GM21786 (cell line): ENCODE measurements around the gene ZNF367.

Experiments used
- ATAC-seq: cut with Tn5 transposase; IDR thresholded peaks from one replicate; pipeline ENCODE4 v1.9.1; 2021; ENCODE audit not compliant: unreplicated experiment

ZNF367 gene

DNA sequence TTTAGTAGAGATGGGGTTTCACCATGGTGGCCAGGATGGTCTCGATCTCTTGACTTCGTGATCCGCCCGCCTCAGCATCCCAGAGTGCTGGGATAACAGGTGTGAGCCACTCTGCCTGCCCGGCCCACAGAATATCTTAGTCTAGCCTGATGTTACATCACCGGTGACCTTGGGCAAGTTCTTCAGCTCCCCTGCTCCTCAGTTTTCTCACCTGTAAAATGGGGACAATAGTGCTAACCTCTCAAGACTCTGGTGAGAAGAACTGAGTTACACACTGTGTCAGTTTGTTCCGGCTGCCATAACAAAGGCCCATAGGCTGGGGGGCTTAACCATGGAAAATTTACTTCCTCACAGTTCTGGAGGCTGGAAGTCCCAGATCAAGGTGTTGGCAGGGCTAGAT lies 19.3 kb upstream of the ZNF367 start:
- no peak for ATAC-seq

DNA sequence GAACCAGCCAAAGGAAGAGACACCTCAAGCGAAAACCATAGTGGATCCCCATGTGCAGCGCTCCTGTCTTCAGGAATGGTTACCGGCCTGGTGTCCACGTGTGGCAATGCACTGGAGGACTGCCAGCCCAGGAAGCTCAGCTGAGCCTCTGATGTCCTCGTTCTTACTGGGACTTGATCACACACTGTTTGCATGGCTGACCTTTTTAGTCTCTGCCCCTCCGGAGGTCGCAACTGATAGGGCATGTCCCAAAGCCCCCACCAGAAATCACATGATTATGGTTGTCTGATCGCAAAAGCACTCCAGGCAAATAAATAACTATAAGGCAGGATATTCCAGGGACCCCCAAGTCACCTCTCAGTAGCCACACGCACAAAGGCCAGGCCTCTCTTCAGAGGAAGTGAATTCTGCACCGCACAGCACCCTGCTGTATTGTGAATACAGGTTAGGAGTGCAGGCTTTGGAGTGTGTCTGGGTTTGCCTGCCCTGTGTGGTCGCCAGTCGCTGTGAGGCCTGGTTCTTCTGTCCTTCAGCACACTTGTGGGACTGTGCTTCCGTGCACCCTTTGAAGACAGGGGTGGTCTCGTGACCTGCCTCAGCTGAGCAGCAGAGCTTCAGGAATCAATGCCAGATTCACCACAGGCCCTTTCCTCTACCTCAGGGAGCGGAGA lies 18.4 kb upstream of the ZNF367 start:
- ATAC-seq, result no peak

GRCh38 chr9:96436063-96436455 lies 17.9 kb upstream of the ZNF367 start:
- no peak for ATAC-seq

- no peak for ATAC-seq
Measured at GRCh38 chr9:96435345-96435744, 17.2 kb upstream of the ZNF367 start.

- ATAC-seq, result no peak
Measured at GRCh38 chr9:96430377-96430776, 12.2 kb upstream of the ZNF367 start.

- ATAC-seq, result no peak
Measured at GRCh38 chr9:96429732-96430131, 11.6 kb upstream of the ZNF367 start.

- ATAC-seq, result no peak
Measured at GRCh38 chr9:96425500-96426169, 7.5 kb upstream of the ZNF367 start.

GRCh38 chr9:96423985-96424336 lies 5.8 kb upstream of the ZNF367 start:
- no peak for ATAC-seq

GRCh38 chr9:96423322-96423984 lies 5.3 kb upstream of the ZNF367 start:
- no peak for ATAC-seq

DNA sequence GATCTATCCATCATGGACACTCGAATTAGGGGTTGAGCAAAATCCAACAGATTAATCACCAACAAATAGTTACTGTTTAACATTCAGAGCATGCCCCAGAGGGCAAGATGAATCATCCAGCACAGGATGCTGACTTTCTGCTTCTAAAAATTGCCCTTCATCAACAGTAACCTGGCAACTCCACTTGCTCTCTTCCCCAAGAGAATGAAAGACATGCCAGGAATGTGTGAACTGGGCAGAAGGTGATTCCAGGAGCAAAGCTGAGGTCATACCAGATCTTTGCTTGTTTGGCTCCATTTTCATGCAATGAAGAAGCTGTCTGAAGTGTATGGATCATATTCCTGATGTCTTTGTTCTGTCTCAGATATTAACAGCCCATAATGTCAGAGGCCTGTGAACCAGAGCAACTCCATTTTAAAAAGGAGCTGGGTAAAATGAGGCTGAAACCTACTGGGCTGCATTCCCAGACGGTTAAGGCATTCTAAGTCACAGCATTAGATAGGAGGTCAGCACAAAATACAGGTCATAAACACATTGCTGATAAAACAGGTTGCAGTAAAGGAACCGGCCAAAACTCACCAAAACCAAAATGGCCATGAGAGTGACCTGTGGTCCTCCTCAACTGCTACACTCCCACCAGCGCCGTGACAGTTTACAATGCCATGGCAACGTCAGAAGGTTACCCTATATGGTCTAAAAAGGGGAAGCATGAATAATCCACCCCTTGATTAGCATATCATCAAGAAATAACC lies 2.5 kb upstream of the ZNF367 start:
- ATAC-seq, result peak; percentile 19

- ATAC-seq, result no peak
Measured at GRCh38 chr9:96419691-96419969, 1.5 kb upstream of the ZNF367 start.

DNA sequence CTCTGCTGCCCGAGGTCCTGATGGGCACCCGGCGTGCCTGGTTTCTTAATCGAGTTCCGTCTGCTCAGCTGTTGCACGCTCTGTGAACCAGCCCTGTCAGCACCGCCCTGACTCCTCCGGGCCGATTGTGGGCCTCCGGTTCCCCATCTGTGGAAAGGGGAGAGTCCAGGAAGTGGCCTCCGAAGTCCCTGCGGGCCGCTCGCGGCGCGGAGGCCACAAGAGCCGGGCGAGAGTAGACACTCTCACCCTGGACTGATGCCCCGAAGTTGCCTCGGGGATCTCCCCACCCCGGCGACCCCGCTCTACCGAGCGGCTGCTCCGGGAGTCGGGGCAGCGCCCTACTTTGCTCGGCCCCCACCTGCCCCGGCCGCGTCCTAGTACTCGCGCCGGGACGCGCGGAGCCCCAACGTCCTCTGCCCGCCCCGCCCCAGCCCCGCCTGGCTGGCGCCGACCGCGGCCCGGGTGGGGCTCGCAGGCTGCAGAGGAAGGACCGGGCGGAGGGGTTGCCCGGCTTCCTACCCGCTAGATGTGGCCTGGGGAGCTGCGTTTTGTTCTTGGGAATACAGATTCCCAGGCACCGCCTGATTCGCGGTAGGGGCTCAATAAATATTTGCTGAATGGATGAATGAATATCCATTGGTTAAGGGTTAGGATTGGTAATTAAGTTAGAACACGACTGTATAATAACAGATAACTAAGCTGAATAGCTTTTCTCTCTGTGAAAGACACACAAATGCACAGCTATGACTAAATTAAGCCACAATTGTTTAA lies 935 bp upstream of the ZNF367 start:
- peak; percentile 25 for ATAC-seq

DNA sequence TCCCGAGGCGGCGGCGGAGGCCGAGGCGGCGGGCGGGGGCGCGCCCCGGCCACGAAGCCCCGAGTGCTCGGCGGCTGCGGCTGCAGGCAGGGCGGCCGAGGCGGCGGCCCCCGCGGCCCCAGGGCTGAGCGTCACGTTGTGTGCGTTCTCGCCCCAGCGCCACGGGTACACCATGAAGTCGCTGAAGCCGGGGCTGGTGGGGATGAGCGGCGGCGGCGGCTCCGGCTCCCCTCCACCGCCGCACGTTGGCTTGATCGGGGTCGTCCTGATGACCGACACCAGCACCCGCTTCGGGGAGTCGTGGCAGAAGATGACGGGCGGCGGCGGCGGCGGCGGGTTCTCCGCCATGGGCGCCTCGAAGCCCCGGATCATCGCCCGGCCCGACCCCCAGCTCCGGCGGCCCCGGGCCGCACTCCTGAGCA lies 498 bp downstream of the ZNF367 start:
- no peak for ATAC-seq

DNA sequence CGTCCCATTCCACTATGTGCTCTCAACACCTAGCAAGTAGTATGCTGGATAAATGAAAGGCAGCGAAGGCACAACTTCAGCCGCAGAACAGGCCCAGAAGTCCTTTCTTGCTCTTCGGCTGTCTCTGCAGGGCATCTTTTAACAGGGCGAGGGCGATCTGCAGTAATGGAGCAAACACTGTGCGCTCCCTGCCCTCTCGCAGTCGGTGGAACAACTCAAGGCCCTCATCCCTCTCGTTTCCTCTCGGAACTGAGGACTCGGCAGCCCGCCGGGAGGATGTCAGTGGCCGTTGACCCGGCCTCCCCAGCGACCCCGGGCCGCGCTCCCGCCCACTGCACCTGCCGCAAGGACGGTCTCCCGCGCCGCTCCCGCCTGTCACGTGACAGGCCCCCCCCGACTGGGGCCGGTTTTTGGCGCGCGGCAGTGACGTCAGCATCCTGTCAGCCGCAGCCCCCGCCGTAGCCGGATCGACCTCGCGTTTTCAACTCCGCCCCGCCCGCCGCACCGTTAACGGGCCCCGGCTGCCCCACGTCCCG lies 1.1 kb downstream of the ZNF367 start:
- ATAC-seq, result no peak

GRCh38 chr9:96413302-96414221 lies 4.6 kb downstream of the ZNF367 start:
- ATAC-seq, result peak; percentile 33

DNA sequence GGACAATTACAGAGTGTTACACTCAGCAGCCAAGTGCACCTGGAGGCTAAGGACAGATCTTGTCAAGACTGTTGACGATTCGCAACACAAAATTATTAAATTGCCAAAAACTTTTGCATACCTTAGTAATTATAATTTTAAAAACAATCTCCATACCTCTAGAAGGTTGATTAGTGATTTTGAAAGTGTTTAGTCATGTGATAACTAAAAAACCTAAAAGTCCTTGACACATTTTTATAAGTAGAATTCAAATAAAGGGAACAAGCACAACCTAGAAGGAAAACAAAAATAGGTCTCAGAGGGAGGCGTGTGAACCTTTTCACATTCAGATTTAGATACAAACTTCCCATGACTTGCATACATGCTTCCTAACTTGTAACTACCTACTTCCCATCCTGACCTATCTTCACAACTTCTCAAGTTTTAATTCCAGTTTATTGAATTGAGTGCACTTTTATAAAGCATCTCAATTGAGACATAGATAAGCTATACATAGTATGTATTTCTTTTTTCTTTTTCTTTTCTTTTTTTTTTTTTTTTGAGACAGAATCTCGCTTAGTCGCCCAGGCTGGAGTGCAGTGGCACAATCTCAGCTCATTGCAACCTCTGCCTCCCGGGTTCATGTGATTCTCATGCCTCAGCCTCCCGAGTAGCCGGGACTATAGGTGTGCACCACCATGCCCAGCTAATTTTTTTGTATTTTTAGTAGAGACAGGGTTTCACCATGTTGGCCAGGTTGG lies 5.8 kb downstream of the ZNF367 start:
- ATAC-seq, result no peak

DNA sequence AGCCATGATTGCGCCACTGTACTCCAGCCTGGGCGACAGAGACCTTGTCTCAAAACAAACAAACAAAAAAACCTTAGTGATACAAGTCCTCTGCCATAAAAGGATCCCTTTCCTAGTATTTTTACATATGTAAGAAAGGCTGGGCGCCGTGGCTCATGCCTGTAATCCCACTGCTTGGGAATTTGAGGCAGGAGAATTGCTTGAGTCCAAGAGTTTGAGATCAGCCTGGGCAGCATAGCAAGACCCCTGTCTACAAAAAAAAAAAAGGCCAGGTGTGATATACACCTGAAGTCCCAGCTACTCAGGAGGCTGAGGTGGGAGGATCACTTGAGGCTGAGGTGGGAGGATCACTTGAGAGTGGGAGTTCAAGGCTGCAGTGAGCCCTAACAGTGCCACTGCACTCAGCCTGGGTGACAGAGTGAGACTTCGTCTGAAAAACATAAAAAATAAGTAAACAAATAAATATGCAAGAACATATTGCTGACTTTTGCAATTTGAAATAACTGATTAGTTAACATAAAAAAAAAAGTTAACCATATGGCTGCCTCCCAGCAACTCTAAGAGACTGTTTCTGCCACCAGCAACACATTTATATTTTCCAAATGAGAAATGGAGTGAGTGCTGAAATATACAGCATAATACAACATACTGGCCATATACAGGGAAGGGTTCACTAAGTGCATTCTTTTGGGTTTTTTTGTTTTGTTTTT lies 6.9 kb downstream of the ZNF367 start:
- no peak for ATAC-seq

DNA sequence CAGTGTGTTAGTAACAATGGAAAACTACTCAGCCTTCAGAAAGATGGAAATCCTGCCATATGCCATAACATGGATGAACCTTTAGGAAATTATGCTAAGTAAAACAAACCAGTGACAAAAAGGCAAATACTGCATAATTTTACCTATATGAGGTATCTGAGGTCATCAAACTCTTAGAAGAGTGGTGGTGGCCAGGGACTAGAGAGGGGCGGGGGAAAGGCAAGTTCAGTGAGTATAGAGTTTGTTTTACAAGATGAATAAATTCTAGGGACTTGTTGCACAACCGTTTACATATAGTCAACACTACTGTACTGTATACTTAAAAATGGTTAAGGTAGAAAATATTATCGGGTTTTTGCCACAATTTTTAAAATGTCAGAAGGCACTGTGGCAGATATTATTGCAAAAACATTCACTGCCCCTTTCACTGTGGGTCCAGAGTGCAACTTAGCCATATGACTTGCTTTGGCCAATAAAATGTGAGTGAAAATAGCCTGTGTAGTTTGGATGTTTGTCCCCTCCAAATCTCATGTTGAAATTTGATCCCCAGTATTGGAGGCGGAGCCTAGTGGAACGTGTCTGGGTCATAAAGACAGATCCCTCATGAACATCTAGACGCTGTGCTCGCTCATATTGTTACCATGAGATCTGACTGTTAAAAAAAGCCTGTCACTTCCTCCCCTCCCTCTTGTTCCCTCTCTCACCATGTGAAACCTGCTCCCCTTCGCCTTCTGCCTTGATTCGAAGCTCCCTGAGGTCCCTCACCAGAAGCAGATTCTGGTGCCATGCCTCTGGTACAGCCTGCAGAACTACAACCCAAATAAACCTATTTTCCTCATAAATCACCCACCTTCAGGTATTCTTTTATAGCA lies 9.5 kb downstream of the ZNF367 start:
- ATAC-seq, result no peak
